Activated B cell treated with CpG ODN at 0.5 μM for 24 hours (primary cell): ENCODE measurements around the gene HECTD3. TPM values are rescaled to one million over a fixed set of nuclear protein-coding genes. Genes with fewer than 3 reads are reported as not detected.

Experiments used
- ATAC-seq: fragments of 200-7000 bp; cut with Tn5 transposase; one replicate; pipeline ENCODE4 v1.10.0; 2021; ENCODE audit warnings: low read depth, mild to moderate bottlenecking, moderate library complexity
- CTCF ChIA-PET: fragments of 350-600 bp; sonication (Branson Sonifier 250); formaldehyde crosslinking; loops from one replicate; lab custom pipeline; 2021; ENCODE audit warnings: antibody characterized with exemption; lab: Charles Lee
- POLR2A ChIA-PET: fragments of 350-600 bp; sonication (Branson Sonifier 250); formaldehyde crosslinking; loops from one replicate; lab custom pipeline; 2021; ENCODE audit warnings: antibody characterized with exemption; lab: Charles Lee
- DNase-seq: peaks from one replicate; pipeline ENCODE4 v3.0.0; 2022
- H3K27ac Mint-ChIP-seq: one replicate; pipeline ENCODE4 v1.8.0; 2020; ENCODE audit warnings: mixed read lengths
- H3K27me3 Mint-ChIP-seq: one replicate; pipeline ENCODE4 v1.8.0; 2021; ENCODE audit warnings: mixed read lengths
- H3K36me3 Mint-ChIP-seq: one replicate; pipeline ENCODE4 v1.8.0; 2021; ENCODE audit warnings: low read depth, mixed read lengths
- H3K4me1 Mint-ChIP-seq: one replicate; pipeline ENCODE4 v1.8.0; 2021; ENCODE audit warnings: mixed read lengths
- H3K4me3 Mint-ChIP-seq: one replicate; pipeline ENCODE4 v1.8.0; 2020; ENCODE audit warnings: mild to moderate bottlenecking, mixed read lengths
- H3K9me3 Mint-ChIP-seq: one replicate; pipeline ENCODE4 v1.8.0; 2020; ENCODE audit warnings: mixed read lengths
- CTCF ChIP-seq: fragments of 200-600 bp; IDR thresholded peaks from one replicate; pipeline ENCODE4 v1.8.0; 2022; ENCODE audit warnings: antibody characterized with exemption, mild to moderate bottlenecking
- intact Hi-C: fragments of 100-400 bp; cut with micrococcal nuclease; formaldehyde crosslinking; loops from one replicate; pipeline ENCODE4 v1.15.1; 2024
- total RNA-seq: library from RNA; stranded (reverse); gene quantifications from 2 replicates; pipeline ENCODE4 v1.2.3, GENCODE V29; 2022

Gene HECTD3
- 40.3 and 49.9 TPM in 2 replicates for total RNA-seq

GRCh38 chr1:45010855-45011811 lies at the start of gene HECTD3:
Gene HECTD3 (minus strand): TSS chr1:45011324. CDS start chr1:45011257, 67 bp downstream.
- TF ChIP-seq CTCF, result no peak
- H3K4me3 Mint-ChIP-seq, result peak within 1 kb of the TSS; percentile 84

GRCh38 chr1:45059829-45060228 lies 48.7 kb upstream of the HECTD3 start:
- H3K9me3 Mint-ChIP-seq, result no peaks in the 10 kb centered on the region
- intact Hi-C loops, result no loop called here
- POLR2A ChIA-PET, result interaction anchor here (0.5 kb wide), 1 partner anchor 8 kb away, joined by 3 read pairs; no protein-coding TSS in a partner anchor

More at GRCh38 chr1:45010855-45011811, at the start of gene HECTD3:
- H3K27ac Mint-ChIP-seq, result peak within 1 kb of the TSS; percentile 81
- intact Hi-C loops, result loop anchor here (1.0 to 5.0 kb wide), 7 partner anchors 175 to 871 kb away; partner anchors contain the start of genes GPBP1L1, IPP, RNU5D-1 and TMEM69
- H3K9me3 Mint-ChIP-seq, result no peaks in the 10 kb centered on the region
- POLR2A ChIA-PET, result interaction anchor here (0.6 to 7.9 kb wide), 43 partner anchors 8 to 1360 kb away, joined by 3 to 156 read pairs (median 6); partner anchors contain the start of genes ARMH1, BTBD19, CCDC163 and EIF2B3
- H3K4me1 Mint-ChIP-seq, result peaks cover 43% of the 10 kb centered on the region
- CTCF ChIA-PET, result interaction anchor here (1.0 to 10.9 kb wide), 12 partner anchors 25 to 488 kb away, joined by 3 to 227 read pairs (median 8); partner anchors contain the start of genes CCDC163, EIF2B3, MMACHC and PLK3
- no peaks in the 10 kb centered on the region for H3K27me3 Mint-ChIP-seq
- H3K36me3 Mint-ChIP-seq, result peaks cover 55% of the 10 kb centered on the region
- ATAC-seq (peak; percentile 67), DNase-seq (peak; percentile 70)

GRCh38 chr1:45057542-45057941 lies 46.4 kb upstream of the HECTD3 start:
- H3K36me3 Mint-ChIP-seq, result no peaks in the 10 kb centered on the region
- H3K9me3 Mint-ChIP-seq, result no peaks in the 10 kb centered on the region
- DNase-seq (no peak), ATAC-seq (no peak)
- intact Hi-C loops, result no loop called here
- no peak overlapping the region for H3K27ac Mint-ChIP-seq
- ChIA-PET CTCF (no interaction called here), POLR2A (no interaction called here)
- H3K27me3 Mint-ChIP-seq, result no peaks in the 10 kb centered on the region
- peaks cover 14% of the 10 kb centered on the region for H3K4me1 Mint-ChIP-seq
- no peak for TF ChIP-seq CTCF
- H3K4me3 Mint-ChIP-seq, result no peak overlapping the region

More at GRCh38 chr1:45059829-45060228, 48.7 kb upstream of the HECTD3 start:
- no peaks in the 10 kb centered on the region for H3K4me1 Mint-ChIP-seq
- CTCF ChIA-PET, result interaction anchor here (0.6 kb wide), 1 partner anchor 13 kb away, joined by 3 read pairs; no protein-coding TSS in a partner anchor
- H3K36me3 Mint-ChIP-seq, result no peaks in the 10 kb centered on the region
- H3K4me3 Mint-ChIP-seq, result no peak overlapping the region
- H3K27ac Mint-ChIP-seq, result no peak overlapping the region
- H3K27me3 Mint-ChIP-seq, result peaks cover 2% of the 10 kb centered on the region
- no peak for DNase-seq
- no peak for TF ChIP-seq CTCF
- no peak for ATAC-seq

- ChIA-PET POLR2A (interaction anchor here (0.6 to 1.3 kb wide), 4 partner anchors 21 to 293 kb away, joined by 3 to 6 read pairs (median 4); no protein-coding TSS in a partner anchor), CTCF (interaction anchor here (1.4 to 1.7 kb wide), 3 partner anchors 33 to 249 kb away, joined by 3 to 4 read pairs (median 4); no protein-coding TSS in a partner anchor)
- no peaks in the 10 kb centered on the region for H3K27me3 Mint-ChIP-seq
- peak overlapping the region; percentile 64 for H3K4me3 Mint-ChIP-seq
- DNase-seq (no peak), ATAC-seq (peak; percentile 42)
- H3K9me3 Mint-ChIP-seq, result no peaks in the 10 kb centered on the region
- TF ChIP-seq CTCF, result no peak
- H3K27ac Mint-ChIP-seq, result peak overlapping the region; percentile 87
- intact Hi-C loops, result no loop called here
- no peaks in the 10 kb centered on the region for H3K36me3 Mint-ChIP-seq
- peaks cover 30% of the 10 kb centered on the region for H3K4me1 Mint-ChIP-seq
Observed at GRCh38 chr1:45051005-45051772, 40.1 kb upstream of the HECTD3 start.
